ENCODE results near the gene CABP4. TPM values are rescaled to one million over a fixed set of nuclear protein-coding genes. Genes with fewer than 3 reads are reported as not detected.
A peak's percentile ranks its signal among the peaks of the same experiment; 100 is the strongest.

The CABP4 gene
- total and polyA plus RNA-seq, 2 donors (not counting 3 experiments of a cell fraction or from before 2014, with no cell fraction given) = 2.4 to 5.0 TPM

GRCh38 chr11:67468456-67468758 is 13.3 kb downstream of the CABP4 start:
- dilution Hi-C loops (cut with MboI; ENCODE audit: extremely low pct_ligation_motif_present, low sequenced_read_pairs) = no loop called here
- TSS peak; percentile 23 for BruUV-seq (replicated peaks)
- H3K27me3 ChIP-seq (ENCODE audit: control insufficient read depth in 2 of 2, insufficient read depth in 2 of 2, low read length in 2 of 2) = no peaks in the 10 kb centered on the region

GRCh38 chr11:67468759-67469507 is 13.8 kb downstream of the CABP4 start, which contains the start of gene TMEM134:
TSS of gene TMEM134 (minus strand) at chr11:67469251. CDS start at chr11:67469192, 59 bp downstream.
- intact Hi-C loops (cut with micrococcal nuclease) = loop anchor here (1.0 to 5.0 kb wide), 6 partner anchors 14 to 116 kb away; partner anchors contain the start of genes AIP, CDK2AP2, POLD4 and RPS6KB2
- Histone ChIP-seq H4K20me1 (replicated peaks; ENCODE audit: control insufficient read depth, extremely low read depth, insufficient read depth, low read length) (no peaks in the 10 kb centered on the region), H3K27me3 (ENCODE audit: control insufficient read depth in 2 of 2, insufficient read depth in 2 of 2, low read length in 2 of 2) (no peaks in the 10 kb centered on the region), H3K79me2 (ENCODE audit: control insufficient read depth, insufficient read depth, low read length) (no peaks in the 10 kb centered on the region), H3K9me3 (replicated peaks; ENCODE audit: control insufficient read depth, insufficient read depth, low read length) (no peaks in the 10 kb centered on the region), H3K4me2 (ENCODE audit: insufficient read depth, low read length) (peak within 1 kb of the TSS; percentile 60), H3K4me3 (replicated peaks in 1 of 3; ENCODE audit: insufficient read depth in 1 of 3, low read depth in 1 of 3, low read length in 3 of 3) (peak within 1 kb of the TSS; percentile 64 to 79 (median 73)), H3K9ac (replicated peaks; ENCODE audit: extremely low read depth, insufficient read depth, low read length) (peak within 1 kb of the TSS; percentile 54), H2AFZ (ENCODE audit: low read depth, low read length) (peak within 1 kb of the TSS; percentile 72), H3K4me1 (ENCODE audit: control insufficient read depth, extremely low read depth, insufficient read depth, low read length) (peaks cover 16% of the 10 kb centered on the region), H3K36me3 (ENCODE audit: control insufficient read depth in 2 of 2, extremely low read depth in 1 of 2, insufficient read depth in 2 of 2, low read length in 2 of 2) (no peaks in the 10 kb centered on the region), H3K9me1 (replicated peaks; ENCODE audit: control insufficient read depth, extremely low read depth, insufficient read depth, low read length) (no peaks in the 10 kb centered on the region), H3K27ac (ENCODE audit: insufficient read depth, low read depth, low read length) (peak within 1 kb of the TSS; percentile 37)
- peak; percentile 88 for FAIRE-seq
- dilution Hi-C loops (cut with MboI; ENCODE audit: extremely low pct_ligation_motif_present, low sequenced_read_pairs) = no loop called here
- peak; percentile 88 for DNase-seq (ENCODE audit: low read depth, low spot score)
- BruUV-seq (replicated peaks) = no TSS peak
- ChIA-PET POLR2A (interaction anchor here (0.6 kb wide), 1 partner anchor 112 kb away, joined by 7 read pairs; no protein-coding TSS in a partner anchor), CTCF (interaction anchor here (0.8 to 2.6 kb wide), 8 partner anchors 9 to 123 kb away, joined by 3 to 26 read pairs (median 4); partner anchors contain the start of genes AIP, GPR152 and PPP1CA)
- TF ChIP-seq JUN (IDR thresholded peaks at IDR 0.05; ENCODE audit: borderline replicate concordance, insufficient read depth, insufficient read length, low read depth) (no peak), MAX (IDR thresholded peaks at IDR 0.05; ENCODE audit: insufficient read depth, insufficient read length) (no peak), CTCF (IDR thresholded peaks at IDR 0.05; ENCODE audit: extremely low read depth in 1 of 2, insufficient read depth in 1 of 2, low read depth in 1 of 2, low read length in 2 of 2) (peak; percentile 27 to 65), GATA2 (IDR thresholded peaks at IDR 0.05; ENCODE audit: insufficient read depth, insufficient read length, low read depth, low read length) (no peak), FOS (IDR thresholded peaks at IDR 0.05; ENCODE audit: borderline replicate concordance, insufficient read depth, low read length) (no peak), POLR2A (IDR thresholded peaks at IDR 0.05; ENCODE audit: low read depth, low read length) (peak; percentile 90), POLR2AphosphoS5 (IDR thresholded peaks at IDR 0.05; ENCODE audit: insufficient read depth, low read depth, low read length) (peak; percentile 93)

More at GRCh38 chr11:67468456-67468758, 13.3 kb downstream of the CABP4 start:
- Histone ChIP-seq H3K36me3 (ENCODE audit: control insufficient read depth in 2 of 2, extremely low read depth in 1 of 2, insufficient read depth in 2 of 2, low read length in 2 of 2) (no peaks in the 10 kb centered on the region), H3K79me2 (ENCODE audit: control insufficient read depth, insufficient read depth, low read length) (no peaks in the 10 kb centered on the region), H3K4me3 (replicated peaks in 1 of 3; ENCODE audit: insufficient read depth in 1 of 3, low read depth in 1 of 3, low read length in 3 of 3) (peak overlapping the region; percentile 64 to 79 (median 73)), H2AFZ (ENCODE audit: low read depth, low read length) (no peak overlapping the region), H3K9me1 (replicated peaks; ENCODE audit: control insufficient read depth, extremely low read depth, insufficient read depth, low read length) (no peaks in the 10 kb centered on the region), H3K9ac (replicated peaks; ENCODE audit: extremely low read depth, insufficient read depth, low read length) (peak overlapping the region; percentile 54), H4K20me1 (replicated peaks; ENCODE audit: control insufficient read depth, extremely low read depth, insufficient read depth, low read length) (no peaks in the 10 kb centered on the region), H3K27ac (ENCODE audit: insufficient read depth, low read depth, low read length) (no peak overlapping the region), H3K4me1 (ENCODE audit: control insufficient read depth, extremely low read depth, insufficient read depth, low read length) (peaks cover 19% of the 10 kb centered on the region), H3K9me3 (replicated peaks; ENCODE audit: control insufficient read depth, insufficient read depth, low read length) (no peaks in the 10 kb centered on the region), H3K4me2 (ENCODE audit: insufficient read depth, low read length) (peak overlapping the region; percentile 52)
- CTCF ChIA-PET = interaction anchor here (0.8 to 2.6 kb wide), 7 partner anchors 8 to 123 kb away, joined by 3 to 26 read pairs (median 4); partner anchors contain the start of genes AIP, GPR152 and PPP1CA
- no peak for TF ChIP-seq GATA2 (IDR thresholded peaks at IDR 0.05; ENCODE audit: insufficient read depth, insufficient read length, low read depth, low read length)
- no peak for TF ChIP-seq MAX (IDR thresholded peaks at IDR 0.05; ENCODE audit: insufficient read depth, insufficient read length)
- TF ChIP-seq JUN (IDR thresholded peaks at IDR 0.05; ENCODE audit: borderline replicate concordance, insufficient read depth, insufficient read length, low read depth) = no peak
- TF ChIP-seq POLR2A (IDR thresholded peaks at IDR 0.05; ENCODE audit: low read depth, low read length) = no peak
- TF ChIP-seq EZH2 (IDR thresholded peaks at IDR 0.05; ENCODE audit: borderline replicate concordance, low read depth, low read length, severe bottlenecking) = no peak
- no peak for TF ChIP-seq MYC (IDR thresholded peaks at IDR 0.05; ENCODE audit: low read depth, low read length)
- no peak for TF ChIP-seq POLR2AphosphoS5 (IDR thresholded peaks at IDR 0.05; ENCODE audit: insufficient read depth, low read depth, low read length)
- TF ChIP-seq FOS (IDR thresholded peaks at IDR 0.05; ENCODE audit: borderline replicate concordance, insufficient read depth, low read length) = no peak
- no peak for FAIRE-seq
- DNase-seq (ENCODE audit: low read depth, low spot score) = no peak
- POLR2A ChIA-PET = interaction anchor here (0.6 kb wide), 1 partner anchor 112 kb away, joined by 7 read pairs; no protein-coding TSS in a partner anchor
- intact Hi-C loops (cut with micrococcal nuclease) = loop anchor here (2.0 to 5.0 kb wide), 3 partner anchors 40 to 116 kb away; partner anchors contain the start of genes POLD4 and RPS6KB2
